ENCODE data around the gene ZNF790.

DNA sequence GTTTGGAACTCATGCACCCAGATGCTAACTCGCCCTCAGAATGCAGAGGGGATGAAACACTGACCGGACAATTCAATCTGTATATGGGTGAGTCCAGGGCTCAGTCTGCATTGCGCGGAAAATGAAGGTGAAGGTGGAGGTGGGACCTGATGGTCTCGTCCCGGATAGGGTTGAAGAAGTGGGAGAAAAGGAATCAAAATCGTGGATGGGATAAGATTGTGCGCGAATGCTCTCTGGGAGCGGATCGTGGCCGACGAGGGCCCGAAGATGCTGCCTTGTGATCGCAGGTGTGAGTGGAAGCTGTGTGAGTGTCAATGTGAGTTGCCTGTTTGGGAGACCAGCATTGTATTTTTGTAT lies 65.0 kb downstream of the ZNF790 start:
- TF ChIP-seq EZH2phosphoT487 (IDR thresholded peaks at IDR 0.05; ENCODE audit: low read length) = no peak
- TF ChIP-seq, protein P1, sequence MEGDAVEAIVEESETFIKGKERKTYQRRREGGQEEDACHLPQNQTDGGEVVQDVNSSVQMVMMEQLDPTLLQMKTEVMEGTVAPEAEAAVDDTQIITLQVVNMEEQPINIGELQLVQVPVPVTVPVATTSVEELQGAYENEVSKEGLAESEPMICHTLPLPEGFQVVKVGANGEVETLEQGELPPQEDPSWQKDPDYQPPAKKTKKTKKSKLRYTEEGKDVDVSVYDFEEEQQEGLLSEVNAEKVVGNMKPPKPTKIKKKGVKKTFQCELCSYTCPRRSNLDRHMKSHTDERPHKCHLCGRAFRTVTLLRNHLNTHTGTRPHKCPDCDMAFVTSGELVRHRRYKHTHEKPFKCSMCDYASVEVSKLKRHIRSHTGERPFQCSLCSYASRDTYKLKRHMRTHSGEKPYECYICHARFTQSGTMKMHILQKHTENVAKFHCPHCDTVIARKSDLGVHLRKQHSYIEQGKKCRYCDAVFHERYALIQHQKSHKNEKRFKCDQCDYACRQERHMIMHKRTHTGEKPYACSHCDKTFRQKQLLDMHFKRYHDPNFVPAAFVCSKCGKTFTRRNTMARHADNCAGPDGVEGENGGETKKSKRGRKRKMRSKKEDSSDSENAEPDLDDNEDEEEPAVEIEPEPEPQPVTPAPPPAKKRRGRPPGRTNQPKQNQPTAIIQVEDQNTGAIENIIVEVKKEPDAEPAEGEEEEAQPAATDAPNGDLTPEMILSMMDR (IDR thresholded peaks at IDR 0.05; ENCODE audit: low read length) = no peak

Data from MM.1S (cell line).